Calu3 (cell line): Measurements from ENCODE around the gene GPR108. TPM values are rescaled to one million over a fixed set of nuclear protein-coding genes. Genes with fewer than 3 reads are reported as not detected.
A peak's percentile ranks its signal among the peaks of the same experiment; 100 is the strongest.

ENCODE experiments used
- BruUV-seq: library from RNA; stranded (reverse); fragments of 400-500 nt; replicated peaks from 2 replicates; lab custom pipeline; 2021; lab: Mats Ljungman, UMichigan
- CTCF ChIA-PET: fragments of 300-600 bp; sonication (Branson Sonifier 250); formaldehyde crosslinking; loops from one replicate; lab custom pipeline; 2022; ENCODE audit warnings: antibody characterized with exemption; lab: Charles Lee
- DNase-seq: peaks from one replicate; pipeline ENCODE4 v3.0.0; 2022
- H3K27ac Mint-ChIP-seq: one replicate; pipeline ENCODE4 v1.8.0; 2022; ENCODE audit warnings: mixed read lengths; ENCODE audit not compliant: unreplicated experiment
- H3K27me3 Mint-ChIP-seq: one replicate; pipeline ENCODE4 v1.8.0; 2022; ENCODE audit warnings: mixed read lengths; ENCODE audit not compliant: unreplicated experiment
- H3K36me3 Mint-ChIP-seq: one replicate; pipeline ENCODE4 v1.8.0; 2022; ENCODE audit warnings: mild to moderate bottlenecking, moderate library complexity, mixed read lengths; ENCODE audit not compliant: insufficient read depth, unreplicated experiment
- H3K4me1 Mint-ChIP-seq: one replicate; pipeline ENCODE4 v1.8.0; 2022; ENCODE audit warnings: mild to moderate bottlenecking, low read depth, mixed read lengths; ENCODE audit not compliant: unreplicated experiment
- H3K4me3 Mint-ChIP-seq: one replicate; pipeline ENCODE4 v1.8.0; 2022; ENCODE audit warnings: mild to moderate bottlenecking, low read depth, moderate library complexity, mixed read lengths; ENCODE audit not compliant: unreplicated experiment
- H3K9me3 Mint-ChIP-seq: one replicate; pipeline ENCODE4 v1.8.0; 2022; ENCODE audit warnings: low read depth, mixed read lengths; ENCODE audit not compliant: unreplicated experiment
- intact Hi-C: fragments of 100-400 bp; cut with micrococcal nuclease; formaldehyde crosslinking; loops from one replicate; pipeline ENCODE4 v1.10.0; 2022; ENCODE audit not compliant: unreplicated experiment
- total RNA-seq: library from RNA; stranded (reverse); gene quantifications from 2 replicates; pipeline ENCODE4 v1.2.3, GENCODE V29; 2022
- TF ChIP-seq, protein P1 (sequence below): fragments of 200-600 bp; IDR thresholded peaks from one replicate; pipeline ENCODE4 v1.8.0; 2022; ENCODE audit warnings: antibody characterized with exemption; ENCODE audit not compliant: unreplicated experiment

Gene GPR108
- total RNA-seq, 1 experiment from 2014 or later = 67.7 TPM

DNA sequence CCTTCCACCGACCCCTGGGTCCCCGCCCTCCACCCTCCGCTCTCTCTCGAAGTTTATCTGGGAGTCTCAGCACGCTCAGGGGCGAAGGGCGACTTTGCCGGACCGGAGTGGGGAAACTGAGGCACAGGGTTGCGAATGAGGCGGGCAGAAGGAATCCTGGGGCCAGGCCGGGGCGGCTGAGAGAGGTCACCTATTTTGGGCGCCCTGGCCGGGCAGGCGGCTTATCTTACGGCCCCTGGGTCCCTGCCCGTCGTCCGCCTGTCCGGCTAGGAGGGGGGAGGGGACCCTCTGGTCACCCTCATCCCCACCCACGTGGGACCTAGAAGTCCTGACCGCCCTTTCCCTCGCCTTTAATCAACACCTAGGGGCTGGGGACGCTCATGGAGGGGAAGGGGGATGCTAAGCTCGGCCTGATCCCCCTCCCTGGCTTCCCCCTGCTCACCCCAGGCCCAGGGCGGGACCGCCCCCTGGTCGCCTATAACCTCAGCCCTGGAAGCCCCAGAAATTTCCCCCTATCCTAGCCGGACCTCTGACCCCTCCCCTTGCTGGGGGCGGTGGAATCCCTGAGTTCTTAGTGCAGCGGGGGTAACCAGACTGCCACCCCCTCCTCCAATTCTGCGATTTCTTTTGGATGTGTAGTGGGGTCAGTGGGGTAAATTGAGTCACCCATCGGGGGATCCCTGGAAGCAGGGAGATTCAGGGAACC is 2.7 kb upstream of the GPR108 start:
- H3K9me3 Mint-ChIP-seq = no peaks in the 10 kb centered on the region
- CTCF ChIA-PET = interaction anchor here (0.5 kb wide), 1 partner anchor 35 kb away, joined by 4 read pairs; no protein-coding TSS in a partner anchor
- TF ChIP-seq, protein P1, sequence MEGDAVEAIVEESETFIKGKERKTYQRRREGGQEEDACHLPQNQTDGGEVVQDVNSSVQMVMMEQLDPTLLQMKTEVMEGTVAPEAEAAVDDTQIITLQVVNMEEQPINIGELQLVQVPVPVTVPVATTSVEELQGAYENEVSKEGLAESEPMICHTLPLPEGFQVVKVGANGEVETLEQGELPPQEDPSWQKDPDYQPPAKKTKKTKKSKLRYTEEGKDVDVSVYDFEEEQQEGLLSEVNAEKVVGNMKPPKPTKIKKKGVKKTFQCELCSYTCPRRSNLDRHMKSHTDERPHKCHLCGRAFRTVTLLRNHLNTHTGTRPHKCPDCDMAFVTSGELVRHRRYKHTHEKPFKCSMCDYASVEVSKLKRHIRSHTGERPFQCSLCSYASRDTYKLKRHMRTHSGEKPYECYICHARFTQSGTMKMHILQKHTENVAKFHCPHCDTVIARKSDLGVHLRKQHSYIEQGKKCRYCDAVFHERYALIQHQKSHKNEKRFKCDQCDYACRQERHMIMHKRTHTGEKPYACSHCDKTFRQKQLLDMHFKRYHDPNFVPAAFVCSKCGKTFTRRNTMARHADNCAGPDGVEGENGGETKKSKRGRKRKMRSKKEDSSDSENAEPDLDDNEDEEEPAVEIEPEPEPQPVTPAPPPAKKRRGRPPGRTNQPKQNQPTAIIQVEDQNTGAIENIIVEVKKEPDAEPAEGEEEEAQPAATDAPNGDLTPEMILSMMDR = no peak
- peak overlapping the region; percentile 88 for H3K4me3 Mint-ChIP-seq
- peaks cover 34% of the 10 kb centered on the region for H3K4me1 Mint-ChIP-seq
- peak overlapping the region; percentile 72 for H3K27ac Mint-ChIP-seq
- peaks cover 91% of the 10 kb centered on the region for H3K36me3 Mint-ChIP-seq
- peak; percentile 44 for DNase-seq
- no peaks in the 10 kb centered on the region for H3K27me3 Mint-ChIP-seq
- no TSS peak for BruUV-seq
- intact Hi-C loops = loop anchor here (10.0 kb wide), 2 partner anchors 65 to 225 kb away; no protein-coding TSS in a partner anchor

DNA sequence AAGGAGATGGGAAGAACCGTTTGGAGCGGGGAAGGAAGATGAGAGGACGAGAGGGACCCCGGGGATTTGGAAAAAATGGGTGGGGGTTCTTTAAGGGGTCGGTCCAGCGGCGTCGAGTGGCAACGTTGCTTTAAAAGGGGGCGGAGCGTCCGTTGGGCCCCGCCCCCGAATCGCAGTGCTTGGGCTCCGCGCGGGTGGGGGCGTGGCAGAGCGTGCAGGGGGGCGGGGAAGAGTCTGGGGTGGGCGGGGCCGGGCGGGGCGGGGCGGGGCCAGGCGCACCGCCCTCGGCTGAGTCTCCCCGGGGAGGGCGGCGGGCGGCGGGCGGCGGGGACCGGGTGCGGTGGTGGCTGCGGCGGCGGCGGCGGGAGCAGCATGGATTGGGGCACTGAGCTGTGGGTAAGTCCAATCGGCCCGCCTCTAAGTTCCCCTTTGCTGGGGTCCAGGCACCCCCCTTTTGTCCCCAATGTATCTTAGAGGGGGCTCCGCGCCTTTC is 2.1 kb upstream of the GPR108 start, which contains the start of gene TRIP10:
TRIP10 (plus strand) TSS at position 291 of the 493 bp plus-strand sequence; CDS start at position 373, 82 bp downstream.
- DNase-seq = peak; percentile 72
- no peaks in the 10 kb centered on the region for H3K27me3 Mint-ChIP-seq
- no TSS peak for BruUV-seq
- H3K27ac Mint-ChIP-seq = peak within 1 kb of the TSS; percentile 97
- H3K4me3 Mint-ChIP-seq = peak within 1 kb of the TSS; percentile 88
- H3K4me1 Mint-ChIP-seq = peaks cover 29% of the 10 kb centered on the region
- H3K9me3 Mint-ChIP-seq = no peaks in the 10 kb centered on the region
- intact Hi-C loops = loop anchor here (10.0 kb wide), 2 partner anchors 65 to 225 kb away; no protein-coding TSS in a partner anchor
- H3K36me3 Mint-ChIP-seq = peaks cover 85% of the 10 kb centered on the region
- TF ChIP-seq, protein P1 = no peak
- CTCF ChIA-PET = no interaction called here

DNA sequence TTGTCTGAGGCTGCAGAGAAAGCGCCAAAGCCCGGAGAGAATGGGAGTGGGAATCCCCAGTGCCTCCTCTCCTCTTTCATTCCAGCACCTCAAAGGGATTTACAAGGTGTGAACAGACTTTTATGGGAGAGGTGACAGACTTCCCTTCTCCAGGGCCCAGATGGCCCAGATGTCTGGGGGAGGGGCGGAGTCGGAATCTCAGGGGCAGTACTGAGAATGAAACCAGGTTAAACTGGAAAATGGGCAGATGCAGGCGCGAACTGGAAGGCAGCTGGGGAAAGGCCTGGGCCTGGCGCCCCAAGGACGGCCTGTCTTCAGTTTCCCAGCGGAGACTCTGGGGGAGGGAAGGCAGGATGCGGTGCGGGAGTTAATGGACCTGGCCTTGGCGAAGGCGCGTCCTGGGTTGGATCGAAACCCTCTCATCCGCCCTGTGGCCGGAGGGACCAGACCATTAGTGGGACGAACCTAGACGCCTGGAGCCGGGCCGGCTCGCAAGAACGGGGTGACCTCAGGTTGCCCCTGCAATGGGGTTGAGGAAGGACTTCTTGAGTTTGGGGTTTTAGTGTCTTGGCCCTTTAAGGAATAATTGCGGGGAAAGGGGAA is 1.5 kb upstream of the GPR108 start:
- Mint-ChIP-seq H3K27ac (peak overlapping the region; percentile 97), H3K4me3 (peak overlapping the region; percentile 88), H3K36me3 (peaks cover 80% of the 10 kb centered on the region), H3K9me3 (no peaks in the 10 kb centered on the region), H3K4me1 (peaks cover 24% of the 10 kb centered on the region), H3K27me3 (no peaks in the 10 kb centered on the region)
- TF ChIP-seq, protein P1 = no peak
- intact Hi-C loops = loop anchor here (1.0 to 10.0 kb wide), 3 partner anchors 66 to 224 kb away; no protein-coding TSS in a partner anchor
- CTCF ChIA-PET = interaction anchor here (0.6 to 2.3 kb wide), 6 partner anchors 29 to 454 kb away, joined by 4 to 46 read pairs (median 6); partner anchors contain the start of gene SH2D3A
- DNase-seq = no peak
- BruUV-seq = no TSS peak
